Choroid plexus epithelial cell (primary cell): ENCODE data around the gene THSD4.

Source experiments
- DNase-seq: peaks from one replicate; pipeline ENCODE4 v3.0.0-alpha.2; 2010; ENCODE audit warnings: low read depth
- H3K4me3 ChIP-seq: 2 replicates; pipeline ENCODE4 v1.5.1; 2011; ENCODE audit warnings: low read depth, mild to moderate bottlenecking, control low read depth, low read length, moderate library complexity
- CTCF ChIP-seq: conservative IDR thresholded peaks from 2 replicates; pipeline ENCODE4 v1.5.1; 2011; ENCODE audit warnings: low read depth, mild to moderate bottlenecking, control low read depth, inconsistent platforms, low read length, moderate library complexity

THSD4 gene

GRCh38 chr15:71458089-71458660, 342.9 kb downstream of the THSD4 start:
- no peak for TF ChIP-seq CTCF
- no peak for DNase-seq
- H3K4me3 ChIP-seq, result no peak overlapping the region

GRCh38 chr15:71461748-71462147, 346.5 kb downstream of the THSD4 start:
- H3K4me3 ChIP-seq, result no peak overlapping the region
- TF ChIP-seq CTCF, result no peak
- no peak for DNase-seq

- no peak for TF ChIP-seq CTCF
- DNase-seq, result no peak
- no peak overlapping the region for H3K4me3 ChIP-seq
Observed at GRCh38 chr15:71462638-71463037, 347.4 kb downstream of the THSD4 start.

- H3K4me3 ChIP-seq, result no peak overlapping the region
- DNase-seq, result no peak
- TF ChIP-seq CTCF, result no peak
Observed at GRCh38 chr15:71463156-71463665, 347.9 kb downstream of the THSD4 start.

- no peak for TF ChIP-seq CTCF
- no peak overlapping the region for H3K4me3 ChIP-seq
- no peak for DNase-seq
Observed at GRCh38 chr15:71465131-71465955, 350.1 kb downstream of the THSD4 start.

- no peak for TF ChIP-seq CTCF
- H3K4me3 ChIP-seq, result no peak overlapping the region
- DNase-seq, result no peak
Observed at GRCh38 chr15:71468715-71469114, 353.4 kb downstream of the THSD4 start.
